NCI-H1105 (cell line): ENCODE measurements around the gene ITPRID1.

Source experiments
- DNase-seq: peaks from one replicate; lab custom pipeline; 2025; lab: John Stamatoyannopoulos, UW

ITPRID1 gene

DNA sequence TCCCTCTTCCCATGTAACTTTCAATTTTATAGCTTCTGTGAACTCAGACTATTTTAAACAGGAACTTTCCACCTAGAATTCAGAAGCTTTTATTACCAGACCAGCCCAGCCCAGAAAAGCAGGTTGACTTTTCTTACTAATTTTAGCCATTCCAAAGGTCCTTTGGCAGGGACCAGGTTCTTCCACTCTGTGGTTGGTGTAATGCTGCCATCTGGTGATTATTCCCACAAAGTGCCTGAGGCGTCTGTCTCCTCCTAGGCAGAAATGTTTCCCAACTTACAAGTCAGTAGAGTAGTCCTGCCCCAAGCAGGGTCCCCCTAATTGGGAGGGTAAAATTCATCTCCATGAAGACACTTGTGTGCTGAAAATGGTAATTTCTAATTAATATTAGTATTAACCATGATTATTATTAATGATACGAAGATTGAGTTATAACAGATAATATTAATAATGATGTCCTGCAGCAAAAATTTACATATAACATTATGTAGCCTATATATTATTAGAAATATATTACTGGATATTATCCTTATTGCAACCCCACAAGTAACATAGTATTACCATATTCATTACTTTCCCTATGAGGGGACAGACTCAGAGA lies 120.1 kb downstream of the ITPRID1 start:
- peak; percentile 37 for DNase-seq

DNA sequence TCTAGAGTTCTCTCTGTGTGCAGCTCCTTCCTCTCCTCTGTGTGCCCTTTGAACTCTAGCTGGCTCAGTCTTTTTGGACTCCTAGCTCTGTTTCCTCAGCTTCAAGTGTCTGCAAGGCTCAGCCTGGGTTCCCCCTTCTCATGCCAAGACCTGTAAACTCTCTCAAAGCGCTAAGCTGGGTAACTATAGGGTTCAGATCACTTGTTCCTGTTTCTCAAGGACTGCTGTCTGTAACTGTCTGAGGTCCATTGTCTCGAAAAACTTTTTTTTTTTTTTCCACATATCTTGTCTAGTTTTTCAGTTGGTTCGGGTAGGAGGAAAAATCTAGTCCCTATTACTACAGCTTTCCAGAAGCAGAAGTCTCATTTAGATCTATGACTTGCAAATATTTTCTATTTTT lies 126.5 kb downstream of the ITPRID1 start:
- no peak for DNase-seq

DNA sequence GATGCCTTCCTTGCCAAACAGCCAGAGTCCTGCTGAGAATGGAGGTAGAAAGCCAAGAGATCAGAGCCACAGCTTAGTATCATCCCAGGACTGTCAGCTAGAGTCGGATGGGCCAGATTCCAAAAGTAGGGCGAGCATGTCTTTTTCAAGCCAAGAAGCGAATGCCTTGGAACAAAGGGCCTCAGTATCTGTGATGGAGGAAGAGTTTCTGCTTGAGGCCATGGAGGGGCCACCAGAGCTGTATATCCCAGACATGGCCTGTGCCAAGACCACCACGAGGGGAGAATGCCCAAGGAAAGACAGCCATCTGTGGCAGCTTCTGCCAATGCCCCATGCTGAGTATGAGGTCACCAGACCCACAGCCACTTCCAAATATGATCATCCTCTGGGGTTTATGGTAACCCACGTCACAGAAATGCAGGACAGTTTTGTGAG lies 128.8 kb downstream of the ITPRID1 start:
- no peak for DNase-seq

DNA sequence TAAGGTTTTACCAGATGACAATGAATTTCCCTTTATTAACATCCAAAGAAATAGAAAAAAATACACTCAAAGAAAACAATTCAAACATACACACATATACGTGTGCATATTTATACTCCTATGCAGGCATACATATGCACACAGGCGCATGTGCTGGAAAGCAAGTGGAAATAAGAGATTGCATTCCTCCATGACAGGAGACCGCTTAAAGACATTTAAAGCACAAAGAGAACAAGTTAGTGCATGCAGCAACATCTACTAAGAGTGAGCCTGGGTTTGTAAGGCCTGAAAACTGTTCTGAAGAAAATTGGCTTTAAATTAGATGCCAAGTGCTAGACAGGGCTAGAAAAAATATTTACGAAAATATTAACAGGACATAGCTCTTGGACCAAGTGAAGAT lies 133.1 kb downstream of the ITPRID1 start:
- DNase-seq = no peak

DNA sequence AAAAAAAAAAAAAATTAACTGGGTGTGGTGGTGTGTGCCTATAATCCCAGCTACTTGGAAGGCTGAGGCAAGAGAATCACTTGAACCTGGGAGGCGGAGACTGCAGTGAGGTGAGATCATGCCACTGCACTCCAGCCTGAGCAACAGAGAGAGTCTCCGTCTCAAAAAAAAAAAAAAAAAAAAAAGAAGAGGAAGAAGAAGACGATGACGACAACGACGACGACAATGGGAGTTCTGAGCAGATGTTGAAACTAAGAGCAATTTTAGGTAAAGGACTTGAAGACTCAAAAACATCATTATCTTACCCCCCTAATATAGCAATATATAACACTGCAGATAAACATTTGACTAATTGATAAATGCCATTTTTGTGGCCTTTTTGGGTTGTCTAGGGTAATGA lies 133.6 kb downstream of the ITPRID1 start:
- no peak for DNase-seq

DNA sequence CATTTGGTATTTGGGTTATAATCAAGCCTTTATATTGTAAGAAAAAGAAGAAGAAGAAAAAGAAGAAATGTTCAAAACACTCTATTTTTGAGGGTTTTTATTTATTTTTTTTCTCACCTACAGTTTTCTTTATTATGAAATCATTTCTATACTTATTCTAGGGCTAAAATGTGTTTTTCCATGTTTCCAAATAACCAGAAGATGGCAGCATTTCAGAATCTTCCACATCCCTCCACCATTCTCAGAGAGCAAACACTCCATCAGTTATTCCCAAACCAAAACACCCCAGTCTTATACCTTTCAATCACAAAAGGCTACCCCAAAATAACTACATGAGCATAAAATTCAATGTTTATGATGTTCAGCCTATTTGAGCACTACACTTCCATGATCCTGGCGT lies 134.4 kb downstream of the ITPRID1 start:
- DNase-seq = peak; percentile 32

DNA sequence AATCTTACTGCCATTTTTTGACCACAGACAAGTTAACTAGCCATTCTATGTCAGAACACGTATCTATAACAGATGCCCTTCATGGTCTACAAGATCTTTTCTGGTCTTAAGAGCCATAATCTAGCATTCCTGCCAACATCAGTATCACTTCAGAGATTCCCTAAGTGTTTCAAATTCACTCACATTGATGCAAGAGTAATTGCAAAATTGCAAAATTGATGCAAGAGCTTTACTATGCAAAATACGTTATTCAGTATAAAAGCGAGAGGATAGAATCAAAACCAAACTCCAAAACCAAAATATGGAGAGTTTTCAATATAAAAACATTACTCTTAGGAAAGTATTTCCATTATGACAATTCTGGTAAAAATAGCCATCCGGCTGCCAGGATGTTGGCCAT lies 135.0 kb downstream of the ITPRID1 start:
- no peak for DNase-seq

DNA sequence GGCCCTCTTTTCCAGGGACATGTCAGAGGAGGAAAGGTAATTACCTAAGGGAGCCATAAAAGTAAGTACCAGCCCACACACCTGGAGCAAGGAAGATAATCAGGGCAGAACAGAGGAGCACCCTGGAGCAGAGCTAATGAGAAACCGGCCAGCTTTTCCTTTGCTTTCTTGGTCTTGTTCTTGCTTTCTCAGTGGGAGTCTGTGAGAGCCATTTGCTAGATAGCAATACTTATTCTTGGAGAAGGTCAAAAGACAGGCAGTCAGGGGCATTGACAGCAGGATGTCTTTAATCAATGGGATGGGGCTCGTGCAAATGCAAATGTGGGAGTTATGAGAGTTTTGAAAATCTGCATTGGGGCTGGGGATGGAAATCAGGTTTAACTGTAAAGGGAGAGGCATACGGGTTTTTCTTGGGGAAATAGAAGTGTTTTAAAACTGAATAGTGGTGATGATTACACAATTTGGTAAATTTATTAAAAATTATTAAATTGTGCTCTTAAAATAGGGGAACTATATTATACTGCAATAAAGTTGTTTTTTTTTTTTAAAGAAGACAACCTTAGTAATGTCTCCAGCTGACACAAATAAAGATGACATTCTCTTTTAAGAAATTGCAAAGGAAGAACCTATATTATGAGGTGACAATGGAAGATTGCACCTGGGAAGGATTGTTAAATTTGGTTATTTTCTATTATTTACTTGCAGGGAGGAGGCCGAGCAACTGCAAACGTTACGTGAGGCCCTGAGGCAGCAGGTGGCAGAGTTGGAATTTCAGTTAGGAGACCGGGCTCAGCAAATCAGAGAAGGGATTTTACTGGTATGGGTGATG lies 137.6 kb downstream of the ITPRID1 start:
- no peak for DNase-seq

DNA sequence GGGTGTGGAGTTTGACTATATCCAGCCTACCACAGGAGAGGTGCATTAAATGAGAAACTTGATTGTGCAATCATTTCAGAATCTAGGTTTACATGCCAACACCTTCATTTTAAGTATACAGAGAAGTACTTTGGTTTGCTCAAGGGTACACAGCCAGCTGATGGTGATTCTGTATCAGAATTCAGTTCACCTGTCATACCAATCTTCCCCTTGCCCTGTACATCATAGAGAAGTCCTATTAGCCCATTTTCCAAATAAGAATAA lies 138.1 kb downstream of the ITPRID1 start:
- no peak for DNase-seq

DNA sequence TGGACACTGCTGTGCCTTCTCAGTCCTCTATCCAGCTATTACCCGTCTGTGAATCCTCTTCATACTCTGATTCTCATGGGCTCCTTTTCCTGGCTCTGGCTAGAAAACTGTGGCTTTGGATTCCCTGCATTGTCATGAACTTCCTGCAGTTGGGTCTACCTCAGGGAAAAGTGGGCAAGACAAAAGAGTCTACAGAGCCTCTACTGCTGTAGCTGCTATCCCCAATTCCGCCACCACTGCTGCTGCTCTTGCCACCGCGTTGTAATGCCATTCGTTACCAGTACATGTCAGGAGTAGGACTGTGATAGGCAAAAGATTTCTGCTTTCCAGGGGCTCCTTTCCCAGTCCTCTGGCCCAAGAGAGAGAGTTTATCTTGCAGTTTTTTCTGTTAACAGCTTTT lies 149.2 kb downstream of the ITPRID1 start:
- DNase-seq = no peak

DNA sequence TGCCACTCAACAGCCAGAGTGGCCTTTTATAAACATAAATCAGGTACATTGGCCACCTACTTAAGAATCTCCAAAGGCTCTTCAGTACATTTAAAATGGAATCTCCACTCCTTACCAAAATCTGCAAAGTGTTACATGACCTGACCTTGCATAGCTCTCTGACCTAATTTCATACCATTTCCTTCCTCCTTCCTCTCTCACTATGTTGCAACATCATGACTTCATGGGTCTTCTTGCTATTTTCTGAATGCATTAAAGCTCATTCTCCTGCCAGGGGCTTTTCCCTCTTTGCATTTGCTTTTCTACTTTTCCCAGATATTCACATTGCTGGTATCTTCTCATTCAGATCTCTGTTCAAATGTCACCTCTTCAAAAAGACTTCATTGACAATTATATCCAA lies 151.0 kb downstream of the ITPRID1 start:
- DNase-seq = no peak

DNA sequence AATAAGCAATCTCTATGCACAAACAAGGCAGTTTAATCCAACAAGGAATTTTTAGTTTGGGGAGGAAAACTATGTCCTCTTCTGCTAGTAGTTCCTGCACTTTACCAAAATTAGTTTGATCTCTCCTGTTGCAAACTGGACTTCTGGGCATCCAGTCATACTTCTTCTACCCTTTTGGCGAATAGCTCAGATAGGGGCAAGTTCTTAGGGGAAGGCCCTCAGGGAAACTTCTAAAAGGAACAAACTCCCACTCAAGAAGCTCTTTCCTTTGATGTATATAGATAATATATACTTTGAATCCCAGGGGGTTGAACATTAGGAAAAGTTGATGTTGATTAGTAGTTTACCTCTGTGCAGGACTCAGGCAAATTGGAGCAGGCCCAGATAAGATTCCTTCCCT lies 151.7 kb downstream of the ITPRID1 start:
- no peak for DNase-seq

DNA sequence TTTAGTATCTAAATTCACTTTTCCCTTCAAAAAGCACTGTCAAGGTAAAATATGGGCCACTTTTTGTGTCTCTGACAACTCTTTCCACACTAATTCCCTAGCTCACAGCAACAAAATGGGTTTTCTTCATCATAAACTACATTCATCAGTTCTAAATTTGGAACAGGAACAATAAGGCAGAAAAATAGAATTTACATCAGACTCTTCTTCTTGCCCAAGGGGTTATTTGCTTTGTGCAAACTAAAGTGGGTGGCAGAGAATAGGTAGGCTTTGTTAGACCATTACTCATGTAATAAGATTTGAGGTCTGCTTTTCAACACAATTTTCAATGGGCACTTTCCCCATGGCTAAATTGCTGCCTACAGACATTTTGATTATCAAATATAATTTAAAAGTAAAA lies 155.6 kb downstream of the ITPRID1 start:
- DNase-seq = no peak

DNA sequence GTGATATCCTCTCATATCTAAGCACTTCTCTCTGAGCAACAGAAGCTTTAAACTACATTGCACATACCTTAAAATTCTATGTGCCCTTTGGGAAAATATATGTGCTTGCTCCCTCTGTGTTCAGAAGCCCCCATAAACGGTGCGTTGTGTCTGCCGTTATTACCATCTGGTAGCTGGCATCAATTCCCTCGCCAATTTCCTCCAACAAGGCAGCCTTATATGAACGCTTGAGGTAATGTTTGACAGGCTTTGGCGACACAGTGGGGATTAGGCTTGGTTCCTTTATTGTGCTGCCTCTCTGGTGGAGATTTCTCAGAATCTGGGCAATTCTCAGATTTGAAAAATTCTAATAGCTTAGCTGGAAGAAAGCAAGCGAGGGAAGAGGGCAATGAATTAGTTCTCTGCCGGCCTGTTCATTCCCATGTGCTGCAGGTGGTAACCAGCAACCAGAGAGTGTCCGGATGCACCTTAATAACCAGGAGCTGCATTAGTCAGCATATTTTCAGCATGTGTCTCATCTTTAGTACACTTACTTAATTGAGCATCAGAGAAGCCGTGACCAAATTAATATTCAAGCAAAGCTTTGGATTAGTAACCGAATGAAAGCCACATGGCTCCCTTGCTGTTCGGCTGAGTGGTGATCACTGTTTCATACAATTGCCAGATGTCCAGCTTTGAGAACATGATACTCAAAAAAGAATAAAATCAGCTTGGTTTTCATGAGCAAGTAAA lies 165.8 kb downstream of the ITPRID1 start:
- no peak for DNase-seq

DNA sequence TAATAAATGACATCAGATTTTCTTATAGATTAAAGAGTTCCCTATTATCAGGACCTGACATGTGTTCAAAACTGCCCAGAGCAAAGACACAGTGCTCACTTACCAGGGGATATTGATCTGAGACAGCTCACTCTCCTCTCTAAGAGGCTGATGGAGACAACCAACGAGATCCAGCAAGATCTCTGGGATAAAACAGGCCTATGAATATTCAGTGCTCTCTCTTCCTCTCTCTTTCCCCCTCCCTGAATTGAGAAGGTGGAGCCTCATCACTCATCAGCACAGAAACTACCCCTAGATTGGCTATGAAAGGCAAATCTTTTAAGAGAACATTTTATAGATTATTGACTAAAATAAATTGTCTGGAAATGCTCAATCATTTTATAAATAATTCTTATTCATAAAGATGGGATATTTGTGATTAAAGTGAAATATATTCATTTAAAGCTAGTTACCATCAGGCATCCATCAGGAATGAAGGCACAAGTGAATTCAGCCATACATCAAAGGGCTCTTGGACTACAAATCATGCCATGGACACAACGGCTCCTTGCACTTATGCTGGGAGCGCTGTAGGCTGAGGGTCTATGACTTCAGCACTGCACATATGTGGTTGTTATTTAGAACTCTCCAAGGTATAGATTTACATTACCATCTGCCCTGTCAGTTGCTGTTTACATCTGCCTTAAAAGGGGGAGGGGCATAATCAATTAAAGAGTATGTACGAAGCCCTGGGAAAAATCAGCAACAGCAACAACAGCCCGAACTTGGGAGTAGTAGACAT lies 169.7 kb downstream of the ITPRID1 start:
- DNase-seq = no peak

DNA sequence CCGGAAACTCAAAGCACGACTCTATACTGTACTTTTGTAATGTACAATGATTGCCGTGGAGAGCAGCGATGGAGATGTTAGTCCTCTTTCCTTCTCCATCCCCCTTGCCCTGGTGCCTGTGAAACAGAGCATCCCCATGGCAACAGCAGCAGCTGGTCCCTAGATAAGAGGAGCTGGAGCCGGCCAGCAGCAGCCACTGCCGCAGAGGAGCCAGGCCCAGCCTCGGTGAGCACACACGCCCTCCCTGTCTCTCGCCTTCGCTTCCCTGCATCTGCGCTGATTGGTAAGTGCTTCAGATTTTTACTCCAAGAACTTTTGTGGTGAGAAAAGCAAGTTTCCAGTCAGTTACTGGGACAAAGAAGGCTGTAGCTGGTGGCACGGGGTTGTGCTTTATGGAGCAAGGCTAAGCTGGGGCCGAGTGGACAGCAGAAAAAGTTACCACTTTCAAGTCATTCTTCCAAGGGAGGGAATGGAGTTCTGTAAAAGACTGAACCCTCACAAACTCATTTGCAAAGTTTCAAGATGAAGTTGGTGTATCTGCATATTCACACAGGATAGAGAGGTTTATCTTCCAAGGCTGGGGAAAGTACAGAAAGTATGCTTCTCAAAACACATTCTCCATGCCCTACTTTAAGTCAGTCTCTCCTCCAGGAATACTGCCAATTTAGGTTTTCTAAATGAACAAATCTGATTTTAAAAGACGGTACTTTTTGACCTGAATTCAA lies 173.3 kb downstream of the ITPRID1 start, which contains the start of gene PPP1R17:
Gene PPP1R17, plus strand, starts transcription at position 192 of the 725 bp plus-strand sequence. CDS start 5,227 bp downstream, outside the sequence.
- peak; percentile 16 for DNase-seq

DNA sequence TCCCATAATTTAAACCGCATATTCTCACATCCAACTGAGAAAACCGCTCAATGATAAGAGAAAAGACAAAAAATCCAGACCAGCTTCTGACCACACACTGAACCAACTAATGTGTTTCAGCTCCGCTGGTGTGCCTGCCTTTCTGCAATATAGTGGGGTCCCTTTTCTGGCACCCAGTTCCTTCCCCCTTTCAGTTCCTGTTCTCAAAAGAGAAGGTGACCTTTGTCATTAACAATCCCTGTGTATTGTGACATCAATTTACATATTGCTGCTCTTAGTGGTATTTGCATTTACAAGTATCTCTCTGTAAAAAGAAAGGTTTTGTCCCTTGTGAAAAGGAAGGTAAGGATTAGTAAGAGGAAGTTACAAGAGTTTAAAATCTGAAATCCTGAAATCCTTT lies 174.5 kb downstream of the ITPRID1 start:
- no peak for DNase-seq

DNA sequence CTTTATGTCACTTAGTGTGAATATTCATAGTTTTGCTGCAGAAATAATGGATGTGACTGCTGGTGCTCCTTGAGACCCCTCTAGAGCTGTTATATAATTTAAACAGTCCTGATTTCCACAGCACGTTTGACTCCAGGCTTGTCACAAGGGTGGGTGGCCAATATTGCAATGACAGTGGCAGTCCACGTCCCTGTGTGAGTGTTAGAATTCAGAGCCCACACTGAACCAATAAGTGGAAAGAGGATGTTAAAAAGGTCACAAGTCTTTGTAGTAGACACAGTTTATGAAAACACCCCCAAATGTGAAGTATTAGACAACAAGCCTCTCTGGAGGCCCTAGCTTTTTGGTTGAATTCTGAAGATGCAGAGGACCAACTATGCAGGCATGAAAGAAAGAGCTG lies 175.1 kb downstream of the ITPRID1 start:
- DNase-seq = no peak

DNA sequence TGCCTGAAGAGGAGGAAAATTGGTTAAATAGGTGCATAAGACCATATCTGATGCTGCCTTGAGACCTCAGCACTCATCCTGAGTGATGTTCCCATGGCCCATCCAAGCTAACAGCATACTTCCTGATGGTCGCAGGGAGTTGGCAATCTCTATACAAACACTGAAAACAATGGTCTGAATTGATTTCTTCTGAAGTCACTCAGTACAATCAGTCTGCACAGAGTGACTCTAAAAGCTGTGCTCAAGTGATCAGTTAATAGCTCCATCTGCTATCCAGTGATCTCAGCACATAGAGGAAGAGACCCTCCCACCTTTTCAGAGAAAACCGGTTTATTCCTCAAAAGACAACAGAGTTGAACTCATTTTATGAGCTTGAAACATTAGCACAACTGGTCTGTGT lies 177.0 kb downstream of the ITPRID1 start:
- DNase-seq = no peak

DNA sequence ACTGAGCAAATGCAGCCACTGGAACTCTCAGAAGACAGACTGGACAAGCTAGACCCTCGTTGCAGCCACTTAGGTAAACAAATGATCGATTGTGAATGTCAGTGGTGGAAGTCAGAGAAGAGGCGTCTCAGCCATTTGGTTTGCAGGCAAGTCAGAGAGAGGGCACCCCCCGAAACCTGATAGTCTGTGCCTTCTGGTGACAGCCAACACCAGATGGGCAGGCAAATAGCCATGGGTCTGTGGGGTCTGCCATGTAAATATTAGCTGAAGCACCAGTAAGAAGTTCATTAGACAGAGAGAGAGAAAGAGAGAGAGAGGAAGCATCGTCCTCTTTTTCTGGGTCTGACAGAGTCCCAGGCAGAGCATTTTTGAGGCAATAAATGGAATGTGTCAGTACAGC lies 178.6 kb downstream of the ITPRID1 start:
- DNase-seq = no peak

DNA sequence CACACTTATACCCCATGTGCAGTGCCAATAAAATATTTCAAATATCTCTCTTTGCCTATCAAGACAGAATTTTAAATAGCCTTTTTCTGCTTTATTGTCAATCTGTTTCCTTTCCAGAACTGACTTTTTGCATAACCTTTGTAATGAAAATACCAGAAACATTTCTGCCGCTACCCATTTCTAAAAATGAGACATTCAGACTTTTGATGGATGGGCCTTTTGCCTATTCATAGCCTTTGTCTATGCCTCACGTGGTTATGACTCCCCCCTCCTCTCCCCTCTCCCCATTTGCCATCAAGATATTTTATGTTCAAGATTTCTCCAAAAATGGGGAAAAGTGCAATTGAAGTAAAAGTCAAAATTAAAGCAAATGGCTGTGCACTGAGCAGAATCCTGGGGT lies 179.0 kb downstream of the ITPRID1 start:
- DNase-seq = no peak
